ENCODE measurements around the gene ACACA.
"Not testable (repeated sequence)": the region's sequence is repeated elsewhere in the genome, so short reads cannot be mapped to it uniquely, and the experiment has no call there.

The ACACA gene

DNA sequence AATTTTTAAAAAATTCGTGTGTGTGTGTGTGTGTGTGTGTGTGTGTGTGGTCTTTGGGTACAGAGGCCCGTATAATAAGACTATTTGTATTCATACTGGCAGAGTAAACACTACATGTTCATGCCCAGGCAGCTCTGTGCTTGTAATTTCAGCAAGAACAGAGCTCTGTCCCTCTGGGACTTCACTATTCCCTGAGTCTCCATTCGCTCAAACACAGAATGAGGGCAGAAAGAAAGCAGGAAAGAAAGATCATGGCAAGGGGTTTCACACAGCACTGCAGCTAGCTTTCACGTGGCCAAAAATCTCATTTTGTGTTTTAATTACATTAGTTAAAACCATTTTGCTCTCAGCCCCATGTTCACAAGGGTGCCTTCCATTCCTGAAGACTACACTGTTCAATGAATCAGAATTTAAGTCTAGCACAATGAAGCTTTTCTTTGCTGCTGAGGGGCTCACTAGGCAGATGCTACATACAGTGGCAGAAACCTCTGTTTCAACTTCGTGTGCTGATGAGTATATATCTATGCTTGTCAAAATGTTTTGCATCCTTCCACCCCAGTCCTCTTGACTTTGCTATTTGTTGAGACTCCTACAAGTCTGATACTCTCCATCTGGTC is 229.3 kb downstream of the ACACA start:
- no peak for DNase-seq (ENCODE audit: low read depth in 2 of 2)

GRCh38 chr17:37176723-37177122 is 229.9 kb downstream of the ACACA start:
- DNase-seq (ENCODE audit: low read depth in 2 of 2), result no peak

GRCh38 chr17:37174205-37174604 is 232.4 kb downstream of the ACACA start:
- DNase-seq (ENCODE audit: low read depth in 2 of 2), result no peak

DNA sequence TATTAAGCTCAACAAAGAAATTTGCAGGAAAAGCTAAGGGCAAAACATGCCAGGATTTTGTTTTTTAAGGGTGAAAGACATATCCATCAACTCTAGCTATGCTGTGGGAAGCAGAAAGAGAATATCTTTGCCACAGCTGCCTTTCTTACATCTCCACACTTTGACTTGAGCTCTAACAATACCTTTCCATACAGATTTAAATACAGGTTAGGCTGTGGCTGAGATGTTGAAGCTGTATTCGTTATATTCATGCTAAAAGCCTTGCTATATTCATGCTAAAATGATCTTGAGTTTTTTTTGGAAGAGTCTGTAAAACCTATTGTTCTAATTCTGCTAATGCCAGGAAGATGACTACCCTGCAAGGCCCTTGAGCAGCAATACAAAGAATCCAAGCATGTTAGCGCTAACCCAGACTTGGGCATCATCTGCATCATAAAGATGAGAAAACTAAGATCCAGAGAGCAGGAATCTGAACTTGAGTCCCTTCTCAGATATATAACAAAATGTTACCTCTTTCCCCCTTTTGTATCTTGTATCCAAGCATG is 235.7 kb downstream of the ACACA start:
- DNase-seq (ENCODE audit: low read depth in 2 of 2), result no peak

GRCh38 chr17:37168731-37169353 is 237.8 kb downstream of the ACACA start:
- no peak for DNase-seq (ENCODE audit: low read depth in 2 of 2)

DNA sequence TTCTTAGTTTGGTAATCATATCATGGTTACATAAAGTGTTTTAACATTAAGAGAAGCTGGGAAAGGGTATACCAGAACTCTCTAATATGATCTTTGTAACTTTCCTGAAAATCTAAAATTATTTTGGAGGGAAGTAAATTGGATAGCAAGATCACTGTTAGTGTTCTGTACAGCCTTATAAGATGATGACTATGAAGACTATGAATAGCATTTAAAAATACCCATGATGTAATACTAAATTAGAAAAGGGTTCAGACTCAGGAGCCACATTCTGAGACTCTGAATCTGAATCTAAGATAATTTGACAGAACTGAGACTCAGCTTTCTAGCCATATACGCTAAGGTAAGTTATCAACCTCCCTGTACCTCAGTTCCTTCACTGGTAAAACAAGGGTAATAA is 238.9 kb downstream of the ACACA start:
- no peak for DNase-seq (ENCODE audit: low read depth in 2 of 2)

DNA sequence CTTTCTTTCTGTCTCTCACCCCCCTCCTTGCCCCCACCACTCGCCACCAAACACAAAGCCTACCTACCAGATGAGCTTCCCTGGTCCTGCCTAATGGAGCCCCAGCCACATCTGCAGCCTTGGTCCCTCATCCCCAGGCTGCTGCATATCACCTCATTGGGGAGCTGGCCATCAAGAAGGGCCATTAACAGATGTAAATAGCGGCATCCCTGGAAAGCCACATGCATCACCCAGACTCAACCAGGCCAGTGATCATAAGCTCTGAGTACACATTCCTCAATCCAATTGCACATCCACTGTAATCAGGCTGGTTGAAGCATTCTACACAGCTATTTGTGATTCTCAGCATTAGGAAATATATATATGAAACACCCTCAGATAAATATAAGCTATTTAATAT is 242.6 kb downstream of the ACACA start:
- no peak for DNase-seq (ENCODE audit: low read depth in 2 of 2)

- DNase-seq (ENCODE audit: low read depth in 2 of 2), result no peak
Observed at GRCh38 chr17:37162800-37163199, 243.8 kb downstream of the ACACA start.

DNA sequence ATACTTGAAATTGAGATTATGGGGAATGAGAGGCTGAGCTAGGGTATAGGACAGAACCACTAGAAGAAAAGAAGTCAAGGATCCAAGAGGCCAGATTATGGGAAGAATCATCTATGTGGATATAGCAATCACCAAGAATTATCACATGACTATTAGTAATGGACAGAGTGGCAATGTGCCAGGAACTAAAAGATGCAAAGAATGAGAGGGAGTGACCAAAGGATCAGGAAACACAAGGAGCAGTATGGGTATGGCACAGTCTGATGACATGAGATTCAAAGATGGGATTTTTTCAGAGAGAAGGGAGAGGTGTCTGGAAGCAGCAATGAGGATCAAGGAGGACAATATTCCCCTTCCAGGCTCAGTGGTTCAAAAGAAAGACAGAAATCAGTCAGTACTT is 245.7 kb downstream of the ACACA start:
- no peak for DNase-seq (ENCODE audit: low read depth in 2 of 2)

- no peak for DNase-seq (ENCODE audit: low read depth in 2 of 2)
Observed at GRCh38 chr17:37158290-37158689, 248.3 kb downstream of the ACACA start.

GRCh38 chr17:37148156-37148555 is 258.5 kb downstream of the ACACA start:
- DNase-seq (ENCODE audit: low read depth in 2 of 2), result no peak

DNA sequence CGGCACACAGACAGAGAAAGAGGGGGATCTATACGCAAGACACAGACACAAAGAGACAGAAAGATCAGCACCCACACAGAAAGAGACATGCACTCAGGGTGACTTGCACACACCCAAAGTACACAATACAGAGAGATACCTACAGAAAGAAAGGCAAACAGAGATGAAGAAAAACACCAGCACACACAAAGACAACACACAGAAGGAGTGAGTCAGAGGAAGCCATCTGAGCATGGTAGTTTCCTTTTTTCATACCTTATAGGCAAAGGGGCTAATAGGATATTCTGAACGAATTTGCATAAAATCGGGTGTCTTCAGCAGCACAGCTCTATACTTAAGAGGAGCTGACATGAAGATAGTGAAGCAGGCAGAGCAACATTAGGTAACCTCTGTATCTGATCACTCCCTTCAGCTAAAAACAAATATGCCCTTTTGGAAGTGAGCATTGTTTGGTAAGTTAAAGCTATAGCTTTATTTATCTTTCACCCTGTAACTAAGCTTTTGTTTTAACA is 259.3 kb downstream of the ACACA start:
- DNase-seq (ENCODE audit: low read depth in 2 of 2), result no peak

GRCh38 chr17:37146086-37147064 is 260.3 kb downstream of the ACACA start:
- DNase-seq (ENCODE audit: low read depth in 2 of 2), result no peak

DNA sequence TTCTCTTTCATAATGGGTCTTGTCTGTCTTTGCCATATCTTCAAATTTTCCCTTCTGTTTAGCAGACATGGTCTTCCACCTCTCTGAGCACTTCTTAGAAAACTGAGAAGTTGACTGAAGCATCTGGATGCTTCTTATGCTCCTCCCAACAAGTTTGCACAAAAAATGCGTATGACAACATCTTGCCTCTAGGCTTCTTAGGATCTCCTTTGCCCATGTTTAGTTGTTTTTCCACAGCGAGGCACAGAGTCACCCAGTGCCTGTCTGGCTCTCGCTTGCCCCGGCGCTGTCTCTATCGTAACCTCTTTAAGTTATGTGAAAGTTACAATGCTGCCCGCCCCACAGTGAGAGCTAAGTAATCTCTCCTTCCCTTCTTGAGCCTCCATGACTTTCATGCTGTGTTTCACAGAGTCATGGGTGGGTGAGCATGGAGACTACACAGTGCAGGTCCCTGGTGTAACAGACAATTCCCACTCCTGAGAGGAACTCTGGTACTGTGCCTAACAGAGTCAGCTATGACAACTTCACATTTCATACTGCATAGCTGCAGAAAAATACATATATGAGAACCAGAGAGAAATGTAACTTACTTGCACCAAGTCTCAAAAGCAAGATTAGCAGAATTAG is 262.4 kb downstream of the ACACA start:
- DNase-seq (ENCODE audit: low read depth in 2 of 2), result no peak

GRCh38 chr17:37143558-37143957 is 263.1 kb downstream of the ACACA start:
- DNase-seq (ENCODE audit: low read depth in 2 of 2), result not testable (repeated sequence)

- no peak for DNase-seq (ENCODE audit: low read depth in 2 of 2)
Observed at GRCh38 chr17:37142294-37142896, 264.2 kb downstream of the ACACA start.

DNA sequence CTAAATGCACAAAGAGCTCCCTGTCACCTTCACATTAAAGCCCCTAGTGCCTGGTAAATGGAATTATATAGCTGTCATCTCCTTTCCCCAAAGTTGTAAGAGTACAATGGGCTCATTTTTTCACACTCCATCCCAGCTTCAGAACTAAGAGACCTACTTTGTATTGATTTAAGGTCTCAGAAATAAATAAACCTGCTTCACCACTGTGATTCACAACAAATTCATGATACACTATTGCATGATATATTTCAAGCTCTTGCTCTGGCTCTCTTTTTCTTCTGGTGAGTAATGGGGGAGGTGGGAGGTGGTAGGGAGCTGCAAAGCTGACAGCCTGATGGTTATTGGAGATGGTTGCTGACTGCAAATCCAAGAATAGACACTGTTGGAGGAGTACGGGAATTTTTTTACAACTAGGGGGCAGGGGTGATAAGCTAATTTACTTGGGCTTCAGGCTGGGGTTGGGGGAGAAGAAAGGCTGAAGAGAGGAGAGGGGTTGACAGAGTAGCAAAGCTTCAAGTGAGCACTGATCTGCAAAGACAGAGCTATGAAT is 268.0 kb downstream of the ACACA start:
- DNase-seq (ENCODE audit: low read depth in 2 of 2), result no peak

DNA sequence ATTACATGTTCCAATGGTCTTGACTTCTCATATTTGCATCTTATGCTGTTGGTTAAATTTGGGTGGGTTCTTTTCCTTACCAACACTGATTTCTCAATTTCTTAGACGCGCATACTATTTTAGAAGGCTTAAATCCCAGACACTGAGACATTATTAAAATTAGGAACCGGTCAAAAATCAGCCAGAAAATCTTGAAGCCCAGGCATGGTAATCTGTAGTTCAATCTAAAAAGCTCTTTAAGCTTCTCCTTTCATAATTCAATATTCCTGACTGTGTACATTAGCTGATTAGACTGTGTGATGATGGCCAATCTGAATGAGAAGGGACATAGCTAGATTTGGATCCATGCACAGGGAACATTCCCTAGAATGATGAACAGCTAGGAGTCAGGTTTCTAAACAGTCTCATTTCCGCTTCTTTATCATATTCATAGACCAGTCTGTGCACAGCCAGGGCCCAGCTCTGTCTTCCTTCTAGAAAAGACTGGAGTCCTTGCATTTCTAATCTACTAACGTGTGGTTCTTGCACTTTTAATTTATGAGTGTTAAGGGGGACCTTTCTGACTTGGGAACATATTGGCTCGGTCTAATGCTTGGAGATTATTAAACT is 268.6 kb downstream of the ACACA start:
- no peak for DNase-seq (ENCODE audit: low read depth in 2 of 2)

- DNase-seq (ENCODE audit: low read depth in 2 of 2), result no peak
Observed at GRCh38 chr17:37137070-37137610, 269.5 kb downstream of the ACACA start.

DNA sequence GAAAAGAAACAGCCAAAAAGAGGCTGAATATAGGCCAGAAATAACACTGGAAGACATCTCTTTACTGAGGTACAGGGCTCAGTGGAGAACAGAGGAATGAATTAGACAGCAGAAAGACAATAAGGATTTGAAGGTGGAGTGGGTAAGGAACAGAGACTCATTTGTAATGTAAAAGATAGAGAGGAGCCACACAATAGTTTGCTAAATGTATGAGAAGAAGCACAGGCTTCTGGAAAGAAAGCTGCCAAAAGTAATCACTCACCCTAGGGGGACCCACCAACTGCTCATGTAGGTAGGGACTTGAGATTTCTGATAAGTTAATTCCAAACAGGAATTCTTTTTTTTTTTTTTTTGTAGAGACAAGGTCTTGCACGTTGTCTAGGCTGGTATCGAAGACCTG is 271.1 kb downstream of the ACACA start:
- no peak for DNase-seq (ENCODE audit: low read depth in 2 of 2)
